Tibial nerve (tissue), 4 donors: ENCODE results near the gene GPR32. TPM values are rescaled to one million over a fixed set of nuclear protein-coding genes. Genes with fewer than 3 reads are reported as not detected.
A peak's percentile ranks its signal among the peaks of the same experiment; 100 is the strongest.

ENCODE experiments used
- DNase-seq, 2 donors: peaks; one replicate each; pipeline ENCODE4 v3.0.0-alpha.2; 2019; ENCODE audit warnings: low spot score in 2 of 2
- H3K27ac ChIP-seq, 4 donors: fragments of 200-600 bp; sonication (generic) in 3 of 4; one replicate each; pipeline ENCODE4 v1.5.1; 2017 to 2019; ENCODE audit warnings: mild to moderate bottlenecking in 1 of 4
- H3K27me3 ChIP-seq, 2 donors: fragments of 200-600 bp; sonication (generic) in 1 of 2; one replicate each; pipeline versions ENCODE4 v1.5.1 to v1.6.0; 2017 to 2019
- H3K36me3 ChIP-seq, 3 donors: fragments of 200-600 bp; sonication (generic); one replicate each; pipeline ENCODE4 v1.5.1; 2018 to 2019
- H3K4me1 ChIP-seq, 4 donors: fragments of 200-600 bp; sonication (generic) in 3 of 4; one replicate each; pipeline ENCODE4 v1.5.1; 2017 to 2019
- H3K4me3 ChIP-seq, 4 donors: fragments of 200-600 bp; sonication (generic) in 3 of 4; one replicate each; pipeline ENCODE4 v1.5.1; 2017 to 2019; ENCODE audit warnings: mild to moderate bottlenecking in 1 of 4, moderate library complexity in 1 of 4
- H3K9me3 ChIP-seq, 4 donors: fragments of 200-600 bp; sonication (generic) in 3 of 4; one replicate each; pipeline ENCODE4 v1.5.1; 2017 to 2019
- CTCF ChIP-seq, 5 experiments: fragments of 200-600 bp in 3 of 5; fragments of 450-650 bp in 2 of 5; sonication (generic) in 3 of 5; IDR thresholded peaks; one replicate each; pipeline ENCODE4 v1.5.1; 2016 to 2019; ENCODE audit warnings: antibody characterized with exemption in 5 of 5, mild to moderate bottlenecking in 3 of 5, moderate library complexity in 2 of 5
- EP300 ChIP-seq, 2 donors: sonication (generic); formaldehyde crosslinking; IDR thresholded peaks; one replicate each; pipeline ENCODE4 v1.6.1; 2017; ENCODE audit warnings: antibody characterized with exemption in 2 of 2, mild to moderate bottlenecking in 1 of 2
- POLR2A ChIP-seq, 2 donors: fragments of 450-650 bp; IDR thresholded peaks; one replicate each; pipeline ENCODE4 v1.6.1; 2017; ENCODE audit warnings: antibody characterized with exemption in 2 of 2, mild to moderate bottlenecking in 2 of 2, moderate library complexity in 2 of 2
- WGBS, 2 donors: methylation state at CpG; one replicate each; pipeline ENCODE4 v1.1.5; 2018; 5-methylcytosine and 5-hydroxymethylcytosine counted together
- total RNA-seq, 4 donors: library from RNA; depleted of rRNA; stranded (reverse); fragments of >200 nt; gene quantifications; one replicate each; pipeline ENCODE4 v1.1.0, GENCODE V29; 2016

The GPR32 gene
- total RNA-seq, 4 donors from 2014 or later, result not detected

GRCh38 chr19:50799547-50799851, 29.2 kb downstream of the GPR32 start:
- 75 to 84% methylated on average over 3 of the region's 3 CpGs for WGBS, 2 donors
- H3K4me1 ChIP-seq, result peaks cover 0 to 21% (median 16%) of the 10 kb centered on the region in 4 donors
- H3K36me3 ChIP-seq, result peaks cover 0 to 67% (median 6%) of the 10 kb centered on the region in 3 donors
- H3K27me3 ChIP-seq, result no peaks in the 10 kb centered on the region
- H3K27ac ChIP-seq, result no peak overlapping the region
- H3K4me3 ChIP-seq, result no peak overlapping the region
- no peak for DNase-seq
- no peak for TF ChIP-seq POLR2A (IDR thresholded peaks at IDR 0.05)
- TF ChIP-seq CTCF (IDR thresholded peaks at IDR 0.05), result no peak
- TF ChIP-seq EP300 (IDR thresholded peaks at IDR 0.05), result no peak
- H3K9me3 ChIP-seq, result no peaks in the 10 kb centered on the region

- Histone ChIP-seq H3K9me3 (no peaks in the 10 kb centered on the region), H3K27me3 (no peaks in the 10 kb centered on the region), H3K4me1 (peaks cover 0 to 30% (median 19%) of the 10 kb centered on the region in 4 donors), H3K4me3 (no peak overlapping the region), H3K27ac (no peak overlapping the region), H3K36me3 (peaks cover 0 to 59% (median 6%) of the 10 kb centered on the region in 3 donors)
- no peak for TF ChIP-seq EP300 (IDR thresholded peaks at IDR 0.05)
- TF ChIP-seq CTCF (IDR thresholded peaks at IDR 0.05), result no peak
- no peak for TF ChIP-seq POLR2A (IDR thresholded peaks at IDR 0.05)
- no peak for DNase-seq
- 82 to 85% methylated on average over 8 of the region's 8 CpGs for WGBS, 2 donors
Measured at GRCh38 chr19:50801107-50801506, 30.8 kb downstream of the GPR32 start.

- Histone ChIP-seq H3K27ac (peak overlapping the region; percentile 90 to 98 (median 96)), H3K4me3 (peak overlapping the region; percentile 64 to 99 (median 84)), H3K9me3 (no peaks in the 10 kb centered on the region), H3K4me1 (peaks cover 0 to 30% (median 19%) of the 10 kb centered on the region in 4 donors), H3K27me3 (no peaks in the 10 kb centered on the region), H3K36me3 (peaks cover 0 to 32% (median 6%) of the 10 kb centered on the region in 3 donors)
- no peak for TF ChIP-seq EP300 (IDR thresholded peaks at IDR 0.05)
- TF ChIP-seq POLR2A (IDR thresholded peaks at IDR 0.05), result no peak
- TF ChIP-seq CTCF (IDR thresholded peaks at IDR 0.05), result no peak
- no peak for DNase-seq
- 0% methylated on average over 35 to 40 of the region's 40 CpGs for WGBS, 2 donors
Measured at GRCh38 chr19:50803633-50804419, 33.6 kb downstream of the GPR32 start.

GRCh38 chr19:50804420-50805272, 34.4 kb downstream of the GPR32 start:
- H3K4me3 ChIP-seq, result peak overlapping the region; percentile 64 to 99 (median 84)
- H3K27me3 ChIP-seq, result no peaks in the 10 kb centered on the region
- TF ChIP-seq EP300 (IDR thresholded peaks at IDR 0.05), result peak; percentile 90 to 95
- peak in 2 of 5 experiments; percentile 10 to 55 for TF ChIP-seq CTCF (IDR thresholded peaks at IDR 0.05)
- TF ChIP-seq POLR2A (IDR thresholded peaks at IDR 0.05), result peak; percentile 42 to 50
- H3K4me1 ChIP-seq, result peaks cover 0 to 30% (median 19%) of the 10 kb centered on the region in 4 donors
- no peaks in the 10 kb centered on the region for H3K9me3 ChIP-seq
- peak overlapping the region; percentile 90 to 98 (median 96) for H3K27ac ChIP-seq
- WGBS, 2 donors, result 0% methylated on average over 31 to 62 of the region's 62 CpGs
- DNase-seq, result peak; percentile 97
- peaks cover 0 to 24% (median 0%) of the 10 kb centered on the region in 3 donors for H3K36me3 ChIP-seq
